GM19099 (cell line): ENCODE data around the gene QRICH2.

ENCODE experiments used
- POLR2A ChIP-seq: IDR thresholded peaks from 3 replicates; pipeline ENCODE4 v1.6.1; 2011; ENCODE audit warnings: low read depth; ENCODE audit not compliant: insufficient read length; ENCODE audit errors: extremely low read depth

QRICH2 gene

GRCh38 chr17:76335716-76336381 is 27.8 kb upstream of the QRICH2 start:
- no peak for TF ChIP-seq POLR2A

- no peak for TF ChIP-seq POLR2A
Observed at GRCh38 chr17:76333673-76334505, 25.8 kb upstream of the QRICH2 start.

DNA sequence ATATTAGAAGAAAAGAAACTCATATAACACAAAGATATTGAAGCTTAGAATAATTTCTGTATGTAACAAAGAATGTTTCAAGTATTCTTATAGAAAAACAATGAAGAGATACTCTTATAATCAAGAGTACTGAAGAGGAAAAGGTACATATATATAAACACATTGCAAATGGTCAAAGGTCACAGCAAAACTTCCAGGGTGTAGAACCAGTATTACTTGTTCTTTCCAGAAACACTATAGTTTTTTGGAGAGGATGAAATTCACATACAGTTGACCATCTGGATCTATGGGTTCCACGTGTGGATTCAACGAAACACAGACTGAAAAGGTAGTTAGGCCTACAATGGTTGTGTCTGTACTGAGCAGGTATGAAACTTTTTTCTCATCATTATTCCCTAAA is 23.0 kb upstream of the QRICH2 start:
- TF ChIP-seq POLR2A, result no peak

DNA sequence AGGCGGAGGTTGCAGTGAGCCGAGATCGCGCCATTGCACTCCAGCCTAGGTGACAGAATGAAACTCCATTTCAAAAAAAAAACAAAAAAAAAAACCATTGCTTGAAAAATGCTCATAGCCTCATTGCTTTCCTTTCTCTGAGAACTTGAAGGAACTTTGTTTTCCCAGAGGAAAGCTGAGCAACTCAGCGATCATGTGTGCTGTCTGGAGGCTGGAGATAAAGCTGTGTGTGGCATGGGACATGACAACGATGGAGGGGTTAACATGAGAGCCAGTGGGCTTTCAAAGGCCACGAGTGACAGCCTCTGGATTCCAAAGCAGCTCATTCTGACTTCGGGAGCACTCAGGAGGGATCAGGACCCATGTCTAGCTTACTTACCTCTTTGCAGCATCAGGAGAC is 21.6 kb upstream of the QRICH2 start:
- TF ChIP-seq POLR2A, result no peak

- TF ChIP-seq POLR2A, result no peak
Observed at GRCh38 chr17:76327696-76328095, 19.6 kb upstream of the QRICH2 start.

- no peak for TF ChIP-seq POLR2A
Observed at GRCh38 chr17:76326306-76326705, 18.2 kb upstream of the QRICH2 start.

- TF ChIP-seq POLR2A, result no peak
Observed at GRCh38 chr17:76318586-76318985, 10.5 kb upstream of the QRICH2 start.

DNA sequence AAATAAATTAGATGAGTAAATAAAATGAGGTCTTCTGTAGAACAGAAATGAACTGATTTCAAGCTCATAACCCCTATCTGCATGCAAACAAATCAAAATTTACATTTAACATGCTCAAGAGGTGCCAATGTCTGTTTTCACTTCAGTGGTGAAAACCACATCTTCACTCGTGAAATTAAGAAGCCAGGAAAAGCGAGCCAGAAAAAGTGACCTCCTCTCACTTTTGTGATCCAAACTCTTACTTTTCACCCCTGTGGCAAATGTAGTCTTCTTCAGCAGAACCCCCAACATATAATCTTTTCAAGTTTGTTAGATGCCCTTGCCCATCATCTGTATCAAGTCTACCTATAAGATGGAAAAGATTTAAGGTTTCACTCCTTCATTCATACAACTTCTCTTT is 9.5 kb upstream of the QRICH2 start:
- no peak for TF ChIP-seq POLR2A

DNA sequence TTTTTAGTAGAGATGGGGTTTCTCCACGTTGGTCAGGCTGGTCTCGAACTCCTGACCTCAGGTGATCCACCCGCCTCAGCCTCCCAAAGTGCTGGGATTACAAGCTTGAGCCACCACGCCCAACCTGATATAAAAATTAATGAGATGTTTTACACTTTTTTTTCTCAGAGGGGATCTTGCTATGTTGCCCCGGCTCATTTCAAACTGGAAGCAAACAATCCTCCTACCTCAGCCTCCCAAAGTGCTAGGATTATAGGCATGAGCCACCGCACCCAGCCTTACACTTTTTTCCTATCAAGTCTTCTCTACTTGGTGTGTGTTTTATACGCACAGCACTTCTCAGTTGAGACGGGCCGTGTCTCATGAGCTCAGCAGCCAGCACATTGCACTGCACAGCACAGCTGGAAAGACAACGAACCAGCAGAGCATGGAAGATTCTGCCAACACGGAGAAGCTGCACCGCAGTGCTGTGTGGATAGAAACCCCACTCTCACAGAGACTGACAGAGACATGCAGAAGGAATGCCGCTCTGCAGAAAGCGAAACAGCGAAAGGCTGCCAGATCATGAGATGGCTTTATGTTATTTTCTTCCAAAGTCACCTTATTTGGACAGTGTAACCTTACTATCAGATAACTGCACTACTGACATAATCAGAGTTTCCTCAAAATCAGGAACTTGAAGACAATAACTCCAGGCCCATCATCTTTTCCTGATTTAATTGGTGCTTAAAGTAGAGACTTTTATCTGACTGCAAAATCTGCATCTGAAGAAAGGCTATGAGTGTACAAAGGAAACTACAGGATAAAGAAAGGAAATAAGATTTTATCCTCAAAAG is 6.5 kb upstream of the QRICH2 start:
- no peak for TF ChIP-seq POLR2A

GRCh38 chr17:76312735-76313134 is 4.7 kb upstream of the QRICH2 start:
- TF ChIP-seq POLR2A, result no peak

- TF ChIP-seq POLR2A, result no peak
Observed at GRCh38 chr17:76309461-76309860, 1.4 kb upstream of the QRICH2 start.

DNA sequence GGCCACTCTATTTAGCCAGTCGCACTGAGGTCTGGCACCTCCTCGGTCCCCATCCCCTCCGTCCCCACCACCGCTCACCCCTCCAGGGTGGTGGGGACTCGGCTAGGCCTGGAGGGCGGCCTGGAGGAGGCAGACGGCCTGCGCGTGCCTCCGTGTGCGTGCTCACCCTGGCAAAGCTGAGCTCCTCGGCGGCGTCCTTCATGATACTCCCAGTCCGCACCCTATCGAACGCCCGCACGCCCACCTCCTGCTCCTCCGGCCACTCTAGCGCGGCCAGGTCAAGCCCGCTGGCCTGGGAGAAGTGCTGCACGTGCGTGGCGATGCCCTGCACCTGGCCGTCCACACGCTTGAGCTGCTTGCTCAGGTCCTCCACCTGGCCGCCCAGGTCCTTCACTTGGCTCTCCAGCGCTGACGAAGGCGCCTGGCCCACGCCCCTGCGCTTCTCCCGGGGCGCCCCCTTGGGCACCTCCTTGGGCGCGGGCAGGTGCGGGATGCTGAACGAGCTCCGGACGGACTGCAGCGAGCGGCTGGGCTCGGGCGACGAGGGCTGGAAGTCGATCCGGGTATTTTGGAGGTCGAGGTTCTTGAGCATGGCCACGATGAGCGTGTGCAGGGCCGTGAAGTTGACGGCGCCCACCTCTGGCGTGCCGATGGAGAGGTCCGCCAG is 644 bp downstream of the QRICH2 start:
- no peak for TF ChIP-seq POLR2A

DNA sequence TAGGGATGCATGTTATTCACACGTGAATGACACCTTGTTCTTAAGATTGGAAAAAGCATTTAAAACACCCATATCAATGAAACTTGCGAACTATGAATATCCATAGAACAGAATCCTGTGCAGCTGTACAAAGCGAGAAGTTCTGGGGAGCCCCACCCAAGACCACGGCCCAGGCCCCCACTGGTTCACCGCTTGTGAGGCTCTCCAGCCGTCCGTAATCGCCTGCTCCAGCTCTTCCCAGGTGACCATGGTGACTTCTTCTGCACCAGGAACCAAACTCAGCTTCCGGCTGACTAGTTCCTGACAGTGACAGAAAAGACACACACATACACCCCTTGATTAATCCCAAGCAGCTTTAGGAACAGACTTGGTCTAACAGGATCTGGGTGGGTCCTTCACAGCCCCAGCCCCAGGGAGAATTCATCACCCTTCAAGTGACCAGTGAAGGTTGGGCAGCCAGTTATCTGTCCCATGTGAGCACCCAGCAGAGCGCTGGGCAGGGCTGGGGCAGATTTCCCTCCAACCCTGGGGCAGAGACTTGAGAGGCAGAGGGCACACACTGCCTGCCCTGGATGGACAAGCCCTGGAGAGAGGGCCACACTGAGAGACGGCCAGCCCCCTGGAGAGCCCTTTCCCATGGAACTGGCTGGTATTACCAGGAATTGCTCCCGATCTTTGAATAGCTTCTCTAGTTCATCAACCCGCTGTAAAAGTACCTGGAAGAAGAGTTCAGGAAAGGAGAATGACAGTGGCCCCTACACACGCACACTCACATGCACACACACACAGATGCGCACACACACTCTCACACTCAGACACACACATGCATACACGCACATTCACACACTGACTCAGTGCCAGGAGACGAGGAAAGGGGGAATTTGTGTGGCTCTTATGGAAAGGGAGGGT is 3.6 kb downstream of the QRICH2 start:
- no peak for TF ChIP-seq POLR2A

DNA sequence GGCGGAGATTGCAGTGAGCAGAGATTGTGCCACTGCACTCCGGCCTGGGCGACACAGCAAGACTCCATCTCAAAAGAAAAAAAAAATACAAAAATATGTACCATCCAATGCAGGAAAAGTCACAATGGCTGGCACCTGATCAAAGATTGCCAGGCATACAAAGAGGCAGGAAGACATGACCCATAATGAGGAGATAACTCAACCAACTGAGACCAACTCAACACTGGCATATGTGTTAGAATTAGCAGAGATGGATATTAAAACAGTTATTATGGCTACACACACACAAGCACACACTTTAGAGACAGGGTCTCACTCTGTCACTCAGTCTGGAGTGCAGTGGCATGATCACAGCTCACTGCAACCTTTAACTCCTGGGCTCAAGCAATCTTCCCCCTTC is 10.6 kb downstream of the QRICH2 start:
- TF ChIP-seq POLR2A, result no peak
